Heart right ventricle (tissue), 16 donors: ENCODE results near the gene DYRK2. TPM values are rescaled to one million over a fixed set of nuclear protein-coding genes. Genes with fewer than 3 reads are reported as not detected.

ENCODE experiments used
- ATAC-seq, 8 donors: fragments of 200-7000 bp; cut with Tn5 transposase; one replicate each; pipeline ENCODE4 v1.9.1; 2020; ENCODE audit warnings: mild to moderate bottlenecking in 8 of 8, moderate library complexity in 8 of 8, moderate number of reproducible peaks in 1 of 8
- DNase-seq, 2 donors: peaks; one replicate each; pipeline ENCODE4 v3.0.0-alpha.2; 2020
- H3K27ac ChIP-seq, 10 donors: fragments of 200-600 bp; sonication (generic) in 2 of 10; one replicate each; pipeline versions ENCODE4 v1.5.0 to v1.8.0; 2020 to 2022; ENCODE audit warnings: mild to moderate bottlenecking in 3 of 10
- H3K27me3 ChIP-seq, 7 donors: fragments of 200-600 bp; one replicate each; pipeline ENCODE4 v1.8.0; 2021 to 2022; ENCODE audit warnings: mild to moderate bottlenecking in 2 of 7
- H3K36me3 ChIP-seq, 9 donors: fragments of 200-600 bp; sonication (generic) in 1 of 9; one replicate each; pipeline versions ENCODE4 v1.5.0 to v1.8.0; 2020 to 2022; ENCODE audit warnings: mild to moderate bottlenecking in 2 of 9
- H3K4me1 ChIP-seq, 9 donors: fragments of 200-600 bp; sonication (generic) in 1 of 9; one replicate each; pipeline versions ENCODE4 v1.5.0 to v1.8.0; 2020 to 2022; ENCODE audit warnings: mild to moderate bottlenecking in 4 of 9
- H3K4me3 ChIP-seq, 10 donors: fragments of 200-600 bp; sonication (generic) in 2 of 10; one replicate each; pipeline versions ENCODE4 v1.5.0 to v1.8.0; 2020 to 2022; ENCODE audit warnings: mild to moderate bottlenecking in 7 of 10, moderate library complexity in 2 of 10
- H3K9me3 ChIP-seq, 11 donors: fragments of 200-600 bp in 10 of 11; sonication (generic) in 2 of 11; one replicate each; pipeline versions ENCODE4 v1.5.0 to v1.8.0; 2013 to 2022; ENCODE audit warnings: mild to moderate bottlenecking in 2 of 11, control low read depth in 1 of 11, moderate library complexity in 1 of 11
- CTCF ChIP-seq, 9 donors: fragments of 200-600 bp; sonication (generic) in 2 of 9; IDR thresholded peaks; one replicate each; pipeline versions ENCODE4 v1.5.0 to v1.8.0; 2021 to 2022; ENCODE audit warnings: antibody characterized with exemption in 9 of 9, mild to moderate bottlenecking in 5 of 9, moderate library complexity in 1 of 9
- WGBS, 2 donors: extraction: QIAGEN DNeasy Blood & Tissue Kit; methylation state at CpG; one replicate each; pipeline ENCODE4 v1.1.7; 2013; ENCODE audit warnings: inconsistent platforms in 1 of 2; 5-methylcytosine and 5-hydroxymethylcytosine counted together
- intact Hi-C, 10 donors: fragments of 100-400 bp; cut with DNase I; formaldehyde crosslinking; loops; one replicate each; pipeline versions ENCODE4 v1.11.1 to v1.14.2; 2022
- polyA plus RNA-seq, 2 donors: library from polyadenylated mRNA; stranded (reverse); fragments of 200-250 nt; gene quantifications; one replicate each; pipeline ENCODE4 v1.2.3, GENCODE V29; 2013
- total RNA-seq, 10 donors: library from RNA; stranded (reverse); fragmentation: NEBNext Ultra II Directional in 3 of 10; extraction: Animal tissue kit (Norgen Biotek cat#: 25700) in 3 of 10; gene quantifications; one replicate each; pipeline versions ENCODE4 v1.2.1 to v1.2.4, GENCODE V29; 2021 to 2023
- donor health status: Arrhythmogenic right ventricular cardiomyopathy.
- donor health status: ischemic (EF 13 %, LVEDD 7.1; RV severe dilation, severe dysfunction).
- donor health status: healthy with polysubstance abuse.
- donor health status: DM: no; HTN: yes; CAD: no.
- donor health status: DM: no; HTN: no; CAD: no.
- donor health status: ischemic (EF 25% LVEDD 6.9; RV normal size, moderate dysfunction).
- donor health status: ischemic (EF 25% LVEDD 5.7; RV mildly dilated, moderate dysfunction).
- donor health status: healthy.
- donor health status: DM: yes; HTN: yes; CAD: no.
- donor health status: Ischemic cardiomyopathy.
- donor health status: ischemic (EF 35%, LVEDD 5.7; RV mildly dilated, moderate dysfunction).
- donor health status: nonischemic (EF 11% LVEDD 7.7; RV severe dilation, severe dysfunction).
- donor health status: DM: yes; HTN: yes; CAD: no.
- donor health status: PGD.
- donor health status: ischemic (EF 29% LVEDD 5.4; RV normal size, mild dysfunction).
- donor health status: nonischemic (EF 23%, LVEDD 6.1; RV moderate dilation, normal function).

Gene DYRK2
- total and polyA plus RNA-seq, 12 donors: 6.4 to 55.8 (median 41.9) TPM

GRCh38 chr12:67621112-67621511, 27.4 kb upstream of the DYRK2 start:
- H3K4me3 ChIP-seq: no peak overlapping the region
- no peak for DNase-seq
- intact Hi-C loops: loop anchor here in 1 of 10 donors (10.0 kb wide), 1 partner anchor 266 kb away; no protein-coding TSS in a partner anchor
- 89 to 93% methylated on average over 1 of the region's 1 CpG for WGBS, 2 donors
- no peaks in the 10 kb centered on the region for H3K9me3 ChIP-seq
- no peak for ATAC-seq
- H3K36me3 ChIP-seq: no peaks in the 10 kb centered on the region
- no peak overlapping the region for H3K27ac ChIP-seq
- TF ChIP-seq CTCF (IDR thresholded peaks at IDR 0.05): no peak
- H3K4me1 ChIP-seq: peaks cover 0 to 12% (median 5%) of the 10 kb centered on the region in 9 donors
- H3K27me3 ChIP-seq: no peaks in the 10 kb centered on the region

GRCh38 chr12:67621926-67622325, 26.6 kb upstream of the DYRK2 start:
- no peak for ATAC-seq
- intact Hi-C loops: loop anchor here in 1 of 10 donors (10.0 kb wide), 1 partner anchor 267 kb away; no protein-coding TSS in a partner anchor
- no peaks in the 10 kb centered on the region for H3K36me3 ChIP-seq
- no peak for TF ChIP-seq CTCF (IDR thresholded peaks at IDR 0.05)
- H3K9me3 ChIP-seq: no peaks in the 10 kb centered on the region
- H3K27me3 ChIP-seq: no peaks in the 10 kb centered on the region
- no peak overlapping the region for H3K4me3 ChIP-seq
- peaks cover 0 to 12% (median 5%) of the 10 kb centered on the region in 9 donors for H3K4me1 ChIP-seq
- H3K27ac ChIP-seq: no peak overlapping the region
- no peak for DNase-seq
- 98% methylated on average over 4 of the region's 4 CpGs for WGBS, 2 donors

- intact Hi-C loops: loop anchor here in 1 of 10 donors (10.0 kb wide), 1 partner anchor 268 kb away; no protein-coding TSS in a partner anchor
- 94 to 97% methylated on average over 3 of the region's 3 CpGs for whole genome bisulfite sequencing, 2 donors
- Histone ChIP-seq H3K4me1 (no peaks in the 10 kb centered on the region), H3K4me3 (no peak overlapping the region), H3K27ac (no peak overlapping the region), H3K27me3 (no peaks in the 10 kb centered on the region), H3K36me3 (no peaks in the 10 kb centered on the region), H3K9me3 (no peaks in the 10 kb centered on the region)
- TF ChIP-seq CTCF (IDR thresholded peaks at IDR 0.05): no peak
- ATAC-seq: no peak
- no peak for DNase-seq
Observed at GRCh38 chr12:67623259-67623658, 25.3 kb upstream of the DYRK2 start.

GRCh38 chr12:67624355-67624754, 24.2 kb upstream of the DYRK2 start:
- Histone ChIP-seq H3K36me3 (no peaks in the 10 kb centered on the region), H3K27me3 (no peaks in the 10 kb centered on the region), H3K4me3 (no peak overlapping the region), H3K9me3 (no peaks in the 10 kb centered on the region), H3K27ac (no peak overlapping the region), H3K4me1 (no peaks in the 10 kb centered on the region)
- 96 to 99% methylated on average over 6 of the region's 6 CpGs for WGBS, 2 donors
- ATAC-seq (no peak), DNase-seq (no peak)
- intact Hi-C loops: loop anchor here in 1 of 10 donors (10.0 kb wide), 1 partner anchor 270 kb away; no protein-coding TSS in a partner anchor
- TF ChIP-seq CTCF (IDR thresholded peaks at IDR 0.05): no peak
